Stomach (tissue), 4 donors: ENCODE measurements around the gene OPRL1.

Experiments used
- POLR2A ChIP-seq, 4 donors: fragments of 450-650 bp; IDR thresholded peaks; one replicate each; pipeline ENCODE4 v1.6.1; 2016; ENCODE audit warnings: antibody characterized with exemption in 4 of 4, control low read depth in 2 of 4, mild to moderate bottlenecking in 1 of 4, moderate library complexity in 1 of 4
- POLR2AphosphoS5 ChIP-seq, 3 donors: sonication (generic); formaldehyde crosslinking; IDR thresholded peaks; one replicate each; pipeline ENCODE4 v1.6.1; 2016; ENCODE audit warnings: antibody characterized with exemption in 3 of 3
- TF ChIP-seq, protein P1 (sequence below), 7 experiments: fragments of 450-650 bp in 4 of 7; fragments of 200-600 bp in 3 of 7; sonication (generic) in 3 of 7; IDR thresholded peaks; one replicate each; pipeline ENCODE4 v1.5.1; 2016 to 2019; ENCODE audit warnings: antibody characterized with exemption in 7 of 7, control low read depth in 2 of 7, mild to moderate bottlenecking in 1 of 7

DNA sequence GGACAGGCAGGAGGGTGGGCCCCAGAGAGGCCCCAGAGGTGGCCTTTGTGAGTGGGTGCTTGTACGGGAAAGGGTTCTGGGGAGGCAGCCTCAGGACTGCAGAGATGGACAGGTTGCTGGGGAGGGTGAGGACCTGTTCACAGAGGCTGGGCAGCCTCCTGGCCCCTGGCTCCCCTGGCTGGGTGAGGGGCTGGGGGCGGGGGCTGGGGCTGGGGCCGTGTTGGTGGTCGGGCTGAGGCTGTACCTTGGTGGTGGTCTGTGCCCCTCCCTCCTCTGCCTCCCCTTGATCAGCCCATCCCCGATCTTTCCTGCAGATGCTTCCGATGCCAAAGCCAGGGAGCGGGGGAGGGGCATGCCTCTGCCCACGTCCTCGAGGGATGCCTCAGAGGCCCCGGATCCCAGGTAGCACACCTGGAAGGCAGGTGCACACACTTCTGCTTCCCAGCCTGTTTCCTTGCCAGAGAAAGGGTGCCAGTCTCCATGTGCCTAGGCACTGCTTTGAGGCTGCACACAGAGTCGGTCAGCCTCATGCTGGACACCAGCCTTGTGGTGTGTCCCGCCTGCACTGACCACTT, 12.1 kb upstream of the OPRL1 start:
- TF ChIP-seq POLR2AphosphoS5 (IDR thresholded peaks at IDR 0.05): no peak
- TF ChIP-seq POLR2A (IDR thresholded peaks at IDR 0.05): no peak
- TF ChIP-seq, protein P1, sequence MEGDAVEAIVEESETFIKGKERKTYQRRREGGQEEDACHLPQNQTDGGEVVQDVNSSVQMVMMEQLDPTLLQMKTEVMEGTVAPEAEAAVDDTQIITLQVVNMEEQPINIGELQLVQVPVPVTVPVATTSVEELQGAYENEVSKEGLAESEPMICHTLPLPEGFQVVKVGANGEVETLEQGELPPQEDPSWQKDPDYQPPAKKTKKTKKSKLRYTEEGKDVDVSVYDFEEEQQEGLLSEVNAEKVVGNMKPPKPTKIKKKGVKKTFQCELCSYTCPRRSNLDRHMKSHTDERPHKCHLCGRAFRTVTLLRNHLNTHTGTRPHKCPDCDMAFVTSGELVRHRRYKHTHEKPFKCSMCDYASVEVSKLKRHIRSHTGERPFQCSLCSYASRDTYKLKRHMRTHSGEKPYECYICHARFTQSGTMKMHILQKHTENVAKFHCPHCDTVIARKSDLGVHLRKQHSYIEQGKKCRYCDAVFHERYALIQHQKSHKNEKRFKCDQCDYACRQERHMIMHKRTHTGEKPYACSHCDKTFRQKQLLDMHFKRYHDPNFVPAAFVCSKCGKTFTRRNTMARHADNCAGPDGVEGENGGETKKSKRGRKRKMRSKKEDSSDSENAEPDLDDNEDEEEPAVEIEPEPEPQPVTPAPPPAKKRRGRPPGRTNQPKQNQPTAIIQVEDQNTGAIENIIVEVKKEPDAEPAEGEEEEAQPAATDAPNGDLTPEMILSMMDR (IDR thresholded peaks at IDR 0.05): no peak
